SK-N-SH (cell line): Measurements from ENCODE around the gene ACSL1. TPM values are rescaled to one million over a fixed set of nuclear protein-coding genes. Genes with fewer than 3 reads are reported as not detected.

Source experiments
- CTCF ChIA-PET: fragments of 300-600, 350-600 bp; formaldehyde crosslinking; extraction: SDS; loops from one replicate; lab custom pipeline; 2021; lab: Yijun Ruan, JAX
- POLR2A ChIA-PET: fragments of 350-600 bp; sonication (Branson Sonifier 250); formaldehyde crosslinking; extraction: SDS; loops from one replicate; lab custom pipeline; 2020; ENCODE audit warnings: antibody characterized with exemption, inconsistent platforms; lab: Yijun Ruan, JAX
- DNase-seq: peaks from one replicate; pipeline ENCODE4 v3.0.0; 2012
- H2AFZ ChIP-seq: fragments of 200-600 bp; sonication (generic); 2 replicates; pipeline ENCODE4 v1.8.1; 2016; ENCODE audit warnings: antibody characterized with exemption, mild to moderate bottlenecking, low read depth
- H3F3A ChIP-seq: fragments of 200-600 bp; sonication (generic); replicated peaks from 2 replicates; pipeline ENCODE3; 2016; ENCODE audit warnings: antibody characterized with exemption, mild to moderate bottlenecking; ENCODE audit not compliant: insufficient read depth
- H3K27ac ChIP-seq, 2 experiments: fragments of 200-500 bp in 1 of 2; fragments of 200-600 bp in 1 of 2; sonication (Bioruptor generic) in 1 of 2; sonication (generic), shearing (Covaris generic) in 1 of 2; 2 replicates each; pipeline versions ENCODE4 v1.5.1 to v1.6.1; 2014 to 2016; ENCODE audit warnings: low read depth in 2 of 2, inconsistent platforms in 1 of 2, low read length in 1 of 2, mild to moderate bottlenecking in 1 of 2, mixed read lengths in 1 of 2
- H3K27me3 ChIP-seq: fragments of 200-600 bp; sonication (generic), shearing (Covaris generic); 2 replicates; pipeline ENCODE4 v1.6.1; 2016; ENCODE audit warnings: mixed run types; ENCODE audit not compliant: insufficient read depth
- H3K36me3 ChIP-seq, 2 experiments: fragments of 200-500 bp in 1 of 2; fragments of 200-600 bp in 1 of 2; sonication (Bioruptor generic) in 1 of 2; sonication (generic) in 1 of 2; replicated peaks in 1 of 2; 2 replicates each; pipeline versions ENCODE3 to v1.5.1; 2014 to 2016; ENCODE audit warnings: low read length in 1 of 2, mild to moderate bottlenecking in 1 of 2; ENCODE audit not compliant: insufficient read depth in 2 of 2, control insufficient read depth in 1 of 2
- H3K4me1 ChIP-seq, 2 experiments: fragments of 200-500 bp in 1 of 2; fragments of 200-600 bp in 1 of 2; sonication (Bioruptor generic) in 1 of 2; sonication (generic), shearing (Covaris generic) in 1 of 2; 2 replicates each; pipeline versions ENCODE4 v1.5.1 to v1.6.1; 2014 to 2016; ENCODE audit warnings: low read depth in 1 of 2, low read length in 1 of 2, mixed run types in 1 of 2; ENCODE audit not compliant: insufficient read depth in 2 of 2, control insufficient read depth in 1 of 2
- H3K4me2 ChIP-seq: fragments of 200-600 bp; sonication (generic), shearing (Covaris generic); 2 replicates; pipeline ENCODE4 v1.6.1; 2017; ENCODE audit warnings: mixed run types
- H3K4me3 ChIP-seq, 2 experiments: fragments of 200-500 bp in 1 of 2; fragments of 200-600 bp in 1 of 2; sonication (Bioruptor generic) in 1 of 2; sonication (generic), shearing (Covaris generic) in 1 of 2; 2 replicates each; pipeline versions ENCODE4 v1.5.1 to v1.8.1; 2014 to 2016; ENCODE audit warnings: low read depth in 2 of 2, inconsistent platforms in 1 of 2, low read length in 1 of 2, mild to moderate bottlenecking in 1 of 2, mixed read lengths in 1 of 2, moderate library complexity in 1 of 2
- H3K79me2 ChIP-seq: fragments of 200-600 bp; sonication (generic); 2 replicates; pipeline ENCODE4 v1.8.1; 2017; ENCODE audit warnings: mild to moderate bottlenecking; ENCODE audit not compliant: insufficient read depth
- H3K9ac ChIP-seq: fragments of 200-600 bp; sonication (generic); 2 replicates; pipeline ENCODE4 v1.6.1; 2017; ENCODE audit warnings: mixed run types
- H3K9me2 ChIP-seq: fragments of 200-600 bp; sonication (generic); 2 replicates; pipeline ENCODE4 v1.6.1; 2017; ENCODE audit warnings: mixed run types
- H3K9me3 ChIP-seq: fragments of 200-600 bp; sonication (generic); 2 replicates; pipeline ENCODE4 v1.6.1; 2017; ENCODE audit warnings: mixed run types, mild to moderate bottlenecking, moderate library complexity
- H4K20me1 ChIP-seq: fragments of 200-600 bp; sonication (generic); 2 replicates; pipeline ENCODE4 v1.6.1; 2017; ENCODE audit warnings: mild to moderate bottlenecking, mixed run types; ENCODE audit not compliant: insufficient read depth
- CHD2 ChIP-seq: fragments of 150-350 bp; IDR thresholded peaks from 2 replicates; pipeline ENCODE4 v1.6.1; 2018; ENCODE audit warnings: low read length; ENCODE audit not compliant: partially characterized antibody
- ELF1 ChIP-seq: IDR thresholded peaks from 2 replicates; pipeline ENCODE4 v1.4.0; 2012
- EP300 ChIP-seq, 2 experiments: IDR thresholded peaks; 2 replicates each; pipeline versions ENCODE4 v1.4.0 to v1.6.1; 2012; ENCODE audit warnings: borderline replicate concordance in 1 of 2, low read depth in 1 of 2, low read length in 1 of 2
- EZH2phosphoT487 ChIP-seq: fragments of 200-600 bp; sonication (generic); IDR thresholded peaks from 2 replicates; pipeline ENCODE4 v1.6.1; 2017; ENCODE audit warnings: low read depth, mixed run types, mild to moderate bottlenecking, antibody characterized with exemption, moderate library complexity, borderline replicate concordance
- FOSL2 ChIP-seq: IDR thresholded peaks from 2 replicates; pipeline ENCODE4 v1.4.0; 2012; ENCODE audit warnings: low read depth, mild to moderate bottlenecking, moderate library complexity, borderline replicate concordance
- FOXJ3 ChIP-seq: sonication (generic); formaldehyde crosslinking; IDR thresholded peaks from 2 replicates; pipeline ENCODE4 v1.5.1; 2020; ENCODE audit warnings: mild to moderate bottlenecking, missing genetic modification reagents
- FOXM1 ChIP-seq: IDR thresholded peaks from 2 replicates; pipeline ENCODE4 v1.4.0; 2012; ENCODE audit warnings: low read depth, mild to moderate bottlenecking
- GABPA ChIP-seq: IDR thresholded peaks from 2 replicates; pipeline ENCODE4 v1.4.0; 2012; ENCODE audit warnings: low read depth, mild to moderate bottlenecking
- GATA2 ChIP-seq: sonication (generic); formaldehyde crosslinking; IDR thresholded peaks from 2 replicates; pipeline ENCODE4 v1.5.0; 2020; ENCODE audit warnings: mild to moderate bottlenecking, missing genetic modification reagents
- MXI1 ChIP-seq: IDR thresholded peaks from 2 replicates; pipeline ENCODE4 v1.6.1; 2012; ENCODE audit warnings: mild to moderate bottlenecking, low read depth, low read length, improper control_type of control experiment
- NFIC ChIP-seq: IDR thresholded peaks from 2 replicates; pipeline ENCODE4 v1.4.0; 2012; ENCODE audit warnings: borderline replicate concordance
- PBX3 ChIP-seq: IDR thresholded peaks from 2 replicates; pipeline ENCODE4; 2012
- POLR2AphosphoS5 ChIP-seq: IDR thresholded peaks from 2 replicates; pipeline ENCODE4 v1.6.1; 2012; ENCODE audit warnings: low read depth, low read length
- RAD21 ChIP-seq: IDR thresholded peaks from 2 replicates; pipeline ENCODE4 v1.6.1; 2012; ENCODE audit warnings: mild to moderate bottlenecking, low read length
- RCOR1 ChIP-seq: fragments of 150-350 bp; IDR thresholded peaks from 2 replicates; pipeline ENCODE4 v1.6.1; 2017; ENCODE audit warnings: antibody characterized with exemption, low read length
- RFX5 ChIP-seq: IDR thresholded peaks from 2 replicates; pipeline ENCODE4 v1.6.1; 2012; ENCODE audit warnings: mild to moderate bottlenecking, improper control_type of control experiment, low read length
- TAF1 ChIP-seq: IDR thresholded peaks from 2 replicates; pipeline ENCODE4 v1.6.1; 2012; ENCODE audit warnings: low read depth, mild to moderate bottlenecking, low read length, moderate library complexity, borderline replicate concordance
- TCF12 ChIP-seq: IDR thresholded peaks from 2 replicates; pipeline ENCODE4 v1.4.0; 2012
- TEAD4 ChIP-seq: IDR thresholded peaks from 2 replicates; pipeline ENCODE4 v1.4.0; 2012; ENCODE audit warnings: mild to moderate bottlenecking, borderline replicate concordance; ENCODE audit not compliant: insufficient read depth
- ZBTB33 ChIP-seq: IDR thresholded peaks from 2 replicates; pipeline ENCODE4 v1.4.0; 2012; ENCODE audit warnings: low read depth, borderline replicate concordance
- WGBS: methylation state at CpG from one replicate; pipeline ENCODE4 v1.1.6; 2017; ENCODE audit warnings: low lambda C conversion rate; 5-methylcytosine and 5-hydroxymethylcytosine counted together
- polyA plus RNA-seq, 3 experiments: library from polyadenylated mRNA; depleted of rRNA; stranded (reverse); fragments of >200 nt; gene quantifications; 2 replicates each; pipeline ENCODE4 v1.2.3, GENCODE V29; 2012
- TF ChIP-seq, protein P1 (sequence below): fragments of 150-350 bp; IDR thresholded peaks from 2 replicates; pipeline ENCODE4 v1.6.1; 2017; ENCODE audit warnings: antibody characterized with exemption, low read length, low read depth, borderline replicate concordance
- TF ChIP-seq, protein P2 (sequence below): IDR thresholded peaks from 2 replicates; pipeline ENCODE4 v1.4.0; 2012; ENCODE audit warnings: low read depth, borderline replicate concordance

Gene ACSL1
- polyA plus RNA-seq, 1 of the 3 experiments (the other 2 are of a cell fraction): 7.9 TPM

- no peak for TF ChIP-seq FOSL2
- TF ChIP-seq FOXM1: no peak
- no peak for TF ChIP-seq RFX5
- no peak for TF ChIP-seq GATA2 (CRISPR knock-in tag)
- no peak for TF ChIP-seq PBX3
- no peak for TF ChIP-seq NFIC
- TF ChIP-seq POLR2AphosphoS5: no peak
- no peak for TF ChIP-seq TEAD4
- TF ChIP-seq ELF1: no peak
- TF ChIP-seq EZH2phosphoT487: no peak
- no peak for TF ChIP-seq FOXJ3 (CRISPR knock-in tag)
- no peak for TF ChIP-seq GABPA
- Histone ChIP-seq H3F3A (no peaks in the 10 kb centered on the region), H3K4me3 (no peak overlapping the region), H3K27ac (peak overlapping the region in 1 of 2 experiments; percentile 99; a peak in 2 of 4 replicates), H3K4me1 (peaks cover 0 to 46% of the 10 kb centered on the region in 2 experiments; a peak in 2 of 4 replicates), H3K9me2 (no peaks in the 10 kb centered on the region), H3K27me3 (no peaks in the 10 kb centered on the region), H3K9ac (no peak overlapping the region), H3K36me3 (peaks cover 0 to 3% of the 10 kb centered on the region in 2 experiments), H2AFZ (no peak overlapping the region), H3K4me2 (no peak overlapping the region), H4K20me1 (no peaks in the 10 kb centered on the region; the same call in 1 of the 2 replicates), H3K79me2 (no peaks in the 10 kb centered on the region), H3K9me3 (no peaks in the 10 kb centered on the region)
- POLR2A ChIA-PET: no interaction called here
- no peak for DNase-seq
- CTCF ChIA-PET: interaction anchor here (0.8 to 2.9 kb wide), 3 partner anchors 20 to 40 kb away, joined by 4 to 17 read pairs (median 4); no protein-coding TSS in a partner anchor
- WGBS: 95% methylated on average over 9 of the region's 9 CpGs
Measured at GRCh38 chr4:184785813-184786212, 40.0 kb downstream of the ACSL1 start.

DNA sequence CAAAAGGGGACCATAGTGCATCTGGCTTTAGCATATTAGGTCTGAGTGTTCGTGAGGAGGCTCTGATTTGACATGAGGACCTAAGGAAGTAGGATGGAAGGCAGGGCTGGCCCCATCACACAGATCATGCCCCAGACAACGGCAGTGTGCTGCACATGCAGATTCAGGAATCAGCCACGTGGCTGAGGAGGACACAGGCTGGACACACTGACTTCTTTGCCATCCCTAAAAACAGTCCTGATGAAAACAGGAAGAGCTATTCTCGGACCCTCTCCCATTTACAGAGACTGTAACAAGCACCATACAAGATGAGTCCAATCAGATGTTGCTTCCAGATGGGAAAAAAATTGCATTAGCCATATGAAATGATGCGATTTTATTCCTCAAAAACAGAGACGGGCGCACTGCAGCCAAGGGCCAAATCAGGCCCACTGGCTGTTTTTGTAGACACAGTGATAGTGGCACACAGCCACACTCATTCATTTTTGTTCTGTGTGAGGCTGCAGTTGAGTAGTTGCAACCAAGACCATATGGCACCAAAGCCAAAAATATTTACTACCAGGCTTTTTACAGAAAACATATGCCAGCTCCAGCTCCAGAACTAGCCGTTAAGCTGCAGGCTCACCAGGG lies 41.0 kb downstream of the ACSL1 start:
- Histone ChIP-seq H3K4me1 (peaks cover 0 to 44% of the 10 kb centered on the region in 2 experiments; a peak in 2 of 4 replicates), H3K9me2 (no peaks in the 10 kb centered on the region), H4K20me1 (no peaks in the 10 kb centered on the region), H3K9ac (no peak overlapping the region), H3K9me3 (no peaks in the 10 kb centered on the region), H3K36me3 (peaks cover 0 to 3% of the 10 kb centered on the region in 2 experiments), H3K27ac (peak overlapping the region in 1 of 2 experiments; percentile 99; a peak in 2 of 4 replicates), H2AFZ (no peak overlapping the region), H3K4me3 (no peak overlapping the region), H3K27me3 (no peaks in the 10 kb centered on the region), H3K4me2 (no peak overlapping the region), H3F3A (no peaks in the 10 kb centered on the region), H3K79me2 (no peaks in the 10 kb centered on the region)
- WGBS: 72% methylated on average over 7 of the region's 8 CpGs
- TF ChIP-seq FOXJ3 (CRISPR knock-in tag): 0 out of 2 replicates have a peak, but pooled peaks have one; percentile 16
- no peak for TF ChIP-seq FOSL2
- TF ChIP-seq, protein P1, sequence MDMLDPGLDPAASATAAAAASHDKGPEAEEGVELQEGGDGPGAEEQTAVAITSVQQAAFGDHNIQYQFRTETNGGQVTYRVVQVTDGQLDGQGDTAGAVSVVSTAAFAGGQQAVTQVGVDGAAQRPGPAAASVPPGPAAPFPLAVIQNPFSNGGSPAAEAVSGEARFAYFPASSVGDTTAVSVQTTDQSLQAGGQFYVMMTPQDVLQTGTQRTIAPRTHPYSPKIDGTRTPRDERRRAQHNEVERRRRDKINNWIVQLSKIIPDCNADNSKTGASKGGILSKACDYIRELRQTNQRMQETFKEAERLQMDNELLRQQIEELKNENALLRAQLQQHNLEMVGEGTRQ: no peak
- peak; percentile 76 for TF ChIP-seq RCOR1
- TF ChIP-seq MXI1: peak; percentile 93
- TF ChIP-seq ZBTB33: no peak
- TF ChIP-seq, protein P2, sequence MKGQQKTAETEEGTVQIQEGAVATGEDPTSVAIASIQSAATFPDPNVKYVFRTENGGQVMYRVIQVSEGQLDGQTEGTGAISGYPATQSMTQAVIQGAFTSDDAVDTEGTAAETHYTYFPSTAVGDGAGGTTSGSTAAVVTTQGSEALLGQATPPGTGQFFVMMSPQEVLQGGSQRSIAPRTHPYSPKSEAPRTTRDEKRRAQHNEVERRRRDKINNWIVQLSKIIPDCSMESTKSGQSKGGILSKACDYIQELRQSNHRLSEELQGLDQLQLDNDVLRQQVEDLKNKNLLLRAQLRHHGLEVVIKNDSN: no peak
- TF ChIP-seq TAF1: no peak
- TF ChIP-seq CHD2: peak; percentile 31
- TF ChIP-seq GATA2 (CRISPR knock-in tag): peak; percentile 65
- TF ChIP-seq NFIC: no peak
- no peak for TF ChIP-seq FOXM1
- peak in 1 of 2 experiments; percentile 90; a peak in 2 of 4 replicates for TF ChIP-seq EP300 (IDR thresholded peaks at IDR 0.05; ENCODE audit: borderline replicate concordance in 1 of 2, low read depth in 1 of 2, low read length in 1 of 2)
- no peak for TF ChIP-seq TCF12
- TF ChIP-seq RAD21: peak; percentile 13; the same call in 1 of the 2 replicates
- TF ChIP-seq EZH2phosphoT487: no peak
- DNase-seq: peak; percentile 63
- POLR2A ChIA-PET: interaction anchor here (1.0 kb wide), 2 partner anchors 39 to 199 kb away, joined by 3 read pairs; no protein-coding TSS in a partner anchor
- CTCF ChIA-PET: interaction anchor here (2.9 kb wide), 1 partner anchor 39 kb away, joined by 17 read pairs; no protein-coding TSS in a partner anchor
